ENCODE results near the gene GLRX2.

- TF ChIP-seq, protein P1, sequence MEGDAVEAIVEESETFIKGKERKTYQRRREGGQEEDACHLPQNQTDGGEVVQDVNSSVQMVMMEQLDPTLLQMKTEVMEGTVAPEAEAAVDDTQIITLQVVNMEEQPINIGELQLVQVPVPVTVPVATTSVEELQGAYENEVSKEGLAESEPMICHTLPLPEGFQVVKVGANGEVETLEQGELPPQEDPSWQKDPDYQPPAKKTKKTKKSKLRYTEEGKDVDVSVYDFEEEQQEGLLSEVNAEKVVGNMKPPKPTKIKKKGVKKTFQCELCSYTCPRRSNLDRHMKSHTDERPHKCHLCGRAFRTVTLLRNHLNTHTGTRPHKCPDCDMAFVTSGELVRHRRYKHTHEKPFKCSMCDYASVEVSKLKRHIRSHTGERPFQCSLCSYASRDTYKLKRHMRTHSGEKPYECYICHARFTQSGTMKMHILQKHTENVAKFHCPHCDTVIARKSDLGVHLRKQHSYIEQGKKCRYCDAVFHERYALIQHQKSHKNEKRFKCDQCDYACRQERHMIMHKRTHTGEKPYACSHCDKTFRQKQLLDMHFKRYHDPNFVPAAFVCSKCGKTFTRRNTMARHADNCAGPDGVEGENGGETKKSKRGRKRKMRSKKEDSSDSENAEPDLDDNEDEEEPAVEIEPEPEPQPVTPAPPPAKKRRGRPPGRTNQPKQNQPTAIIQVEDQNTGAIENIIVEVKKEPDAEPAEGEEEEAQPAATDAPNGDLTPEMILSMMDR (IDR thresholded peaks at IDR 0.05), result no peak
- TF ChIP-seq POLR2A (IDR thresholded peaks at IDR 0.05), result no peak
Measured at GRCh38 chr1:193085263-193085662, 20.0 kb downstream of the GLRX2 start.

Data from uterus (tissue), 2 donors.